Head of caudate nucleus (tissue), 42 donors: ENCODE measurements around the gene TMEM101.
A peak's percentile ranks its signal among the peaks of the same experiment; 100 is the strongest.
"Not testable (repeated sequence)": the region's sequence is repeated elsewhere in the genome, so short reads cannot be mapped to it uniquely, and the experiment has no call there.

ENCODE experiments used
- DNase-seq, 42 donors: peaks; one replicate each; pipeline versions ENCODE4 v3.0.0 to v3.0.0-alpha.2; 2020 to 2021; ENCODE audit warnings: mixed read lengths in 7 of 42
- intact Hi-C: fragments of 100-400 bp; cut with DNase I; formaldehyde crosslinking; loops from one replicate; pipeline ENCODE4 v1.15.0; 2022

Gene TMEM101

GRCh38 chr17:44014437-44015172 lies at the start of gene TMEM101:
TMEM101 (minus strand) TSS chr17:44014963; CDS start chr17:44014952, 11 bp downstream.
- intact Hi-C loops = loop anchor here (2.0 kb wide), 1 partner anchor 52 kb away; the partner anchor contains the start of gene LSM12
- DNase-seq = peak; percentile 86 to 97 (median 93)

GRCh38 chr17:44063704-44064639 lies 49.2 kb upstream of the TMEM101 start:
- intact Hi-C loops = no loop called here

GRCh38 chr17:44062871-44063270 lies 48.1 kb upstream of the TMEM101 start:
- no peak for DNase-seq
- intact Hi-C loops = no loop called here

More at GRCh38 chr17:44063704-44064639, 49.2 kb upstream of the TMEM101 start:
- DNase-seq = no peak

GRCh38 chr17:44061446-44061845 lies 46.7 kb upstream of the TMEM101 start:
- intact Hi-C loops = no loop called here
- no peak for DNase-seq

GRCh38 chr17:44059101-44059892 lies 44.5 kb upstream of the TMEM101 start:
- DNase-seq = no peak
- intact Hi-C loops = no loop called here

- no peak for DNase-seq
- intact Hi-C loops = no loop called here
These were observed 38.5 kb upstream of the TMEM101 start for GRCh38 chr17:44053125-44053872.

- intact Hi-C loops = no loop called here
- DNase-seq = no peak
These were observed 34.7 kb upstream of the TMEM101 start for GRCh38 chr17:44049294-44050060.

GRCh38 chr17:44046893-44047292 lies 32.1 kb upstream of the TMEM101 start:
- intact Hi-C loops, DNase-seq: not testable (repeated sequence)

- intact Hi-C loops = no loop called here
- no peak for DNase-seq
These were observed 30.7 kb upstream of the TMEM101 start for GRCh38 chr17:44045486-44045885.

- no peak for DNase-seq
These were observed 29.3 kb upstream of the TMEM101 start for GRCh38 chr17:44044071-44044470.

GRCh38 chr17:44043272-44043696 lies 28.5 kb upstream of the TMEM101 start:
- peak in 1 of 42 donors; percentile 9 for DNase-seq
- intact Hi-C loops = no loop called here

More at GRCh38 chr17:44044071-44044470, 29.3 kb upstream of the TMEM101 start:
- intact Hi-C loops = no loop called here

GRCh38 chr17:44039829-44040635 lies 25.3 kb upstream of the TMEM101 start:
- intact Hi-C loops = no loop called here
- DNase-seq = no peak

- intact Hi-C loops = no loop called here
These were observed 23.8 kb upstream of the TMEM101 start for GRCh38 chr17:44038604-44039011.

GRCh38 chr17:44037471-44037870 lies 22.7 kb upstream of the TMEM101 start:
- no peak for DNase-seq
- intact Hi-C loops = no loop called here

More at GRCh38 chr17:44038604-44039011, 23.8 kb upstream of the TMEM101 start:
- no peak for DNase-seq

GRCh38 chr17:44034688-44035087 lies 19.9 kb upstream of the TMEM101 start:
- intact Hi-C loops = not testable (repeated sequence)

GRCh38 chr17:44033861-44034408 lies 19.2 kb upstream of the TMEM101 start:
- no peak for DNase-seq

More at GRCh38 chr17:44034688-44035087, 19.9 kb upstream of the TMEM101 start:
- not testable (repeated sequence) for DNase-seq

More at GRCh38 chr17:44033861-44034408, 19.2 kb upstream of the TMEM101 start:
- intact Hi-C loops = no loop called here
